ENCODE results near the gene CHRD.

GRCh38 chr3:184405075-184406030, 25.5 kb downstream of the CHRD start:
- TF ChIP-seq CTCF (IDR thresholded peaks at IDR 0.05), result no peak
- no peak for TF ChIP-seq POLR2AphosphoS5 (IDR thresholded peaks at IDR 0.05)

Data from stomach (tissue), 4 donors.